ENCODE data around the gene CASP10.
A peak's percentile ranks its signal among the peaks of the same experiment; 100 is the strongest.

CASP10 gene

GRCh38 chr2:201263779-201264178, 80.8 kb downstream of the CASP10 start:
- Mint-ChIP-seq H3K27ac (peak overlapping the region; percentile 91), H3K27me3 (no peaks in the 10 kb centered on the region), H3K4me1 (peaks cover 87% of the 10 kb centered on the region), H3K36me3 (ENCODE audit: low read depth) (peaks cover 29% of the 10 kb centered on the region), H3K9me3 (no peaks in the 10 kb centered on the region), H3K4me3 (peak overlapping the region; percentile 24)
- no peak for ATAC-seq
- no peak for DNase-seq

DNA sequence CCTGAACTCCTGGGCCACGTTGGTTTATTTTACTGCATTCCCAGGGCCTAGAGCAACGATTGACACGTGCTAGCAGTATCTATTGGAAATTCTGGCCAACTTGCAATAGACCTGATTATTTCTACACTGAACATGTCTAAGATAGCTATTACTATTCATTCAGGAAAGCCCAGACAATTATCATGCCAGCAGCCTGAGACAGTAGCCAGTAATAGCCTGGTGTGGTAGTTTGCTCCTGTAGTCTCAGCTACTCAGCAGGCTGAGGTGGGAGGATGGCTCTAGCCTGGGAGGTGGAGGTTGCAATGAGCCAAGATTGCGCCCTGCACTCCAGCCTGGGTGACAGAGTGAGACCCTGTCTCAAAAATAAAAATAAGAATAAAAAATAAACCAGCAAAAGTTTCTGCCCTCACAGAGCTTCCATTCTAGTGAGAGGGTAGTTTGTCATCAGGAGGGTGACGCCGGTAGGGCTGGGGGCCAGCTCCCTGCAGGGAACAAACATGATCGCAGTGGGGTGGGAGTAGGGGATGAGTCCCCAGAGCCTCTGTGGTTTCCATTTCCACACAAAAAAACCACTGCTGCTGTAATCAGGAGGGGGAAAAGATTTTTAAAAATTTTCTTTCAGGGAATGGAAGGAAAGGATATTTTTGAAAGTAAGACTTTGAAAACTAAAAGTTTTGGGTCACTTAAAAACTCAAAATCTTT, 81.7 kb downstream of the CASP10 start:
- peaks cover 83% of the 10 kb centered on the region for H3K4me1 Mint-ChIP-seq

DNA sequence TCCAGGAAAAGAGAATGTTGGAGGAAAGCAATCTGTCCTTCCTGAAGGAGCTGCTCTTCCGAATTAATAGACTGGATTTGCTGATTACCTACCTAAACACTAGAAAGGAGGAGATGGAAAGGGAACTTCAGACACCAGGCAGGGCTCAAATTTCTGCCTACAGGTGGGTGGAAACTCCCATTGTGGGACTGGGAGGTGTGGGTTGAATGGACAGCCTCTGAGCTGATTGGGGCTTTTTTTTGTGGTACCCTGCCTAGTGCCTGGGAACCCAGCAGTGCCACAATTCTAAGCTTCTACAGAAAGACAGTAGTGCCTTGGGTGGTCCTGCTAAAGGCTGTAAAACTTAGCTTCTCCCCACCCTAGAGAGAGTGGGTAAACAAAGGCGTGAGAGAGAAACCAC, 83.7 kb downstream of the CASP10 start:
- Mint-ChIP-seq H3K9me3 (no peaks in the 10 kb centered on the region), H3K27ac (peak overlapping the region; percentile 37), H3K4me1 (peaks cover 79% of the 10 kb centered on the region), H3K36me3 (ENCODE audit: low read depth) (peaks cover 44% of the 10 kb centered on the region), H3K27me3 (no peaks in the 10 kb centered on the region), H3K4me3 (no peak overlapping the region)
- DNase-seq, result no peak
- ATAC-seq, result no peak

More for the DNA sequence above, 81.7 kb downstream of the CASP10 start:
- H3K4me3 Mint-ChIP-seq, result peak overlapping the region; percentile 30
- peak overlapping the region; percentile 91 for H3K27ac Mint-ChIP-seq
- no peaks in the 10 kb centered on the region for H3K9me3 Mint-ChIP-seq
- DNase-seq (no peak), ATAC-seq (no peak)
- no peaks in the 10 kb centered on the region for H3K27me3 Mint-ChIP-seq
- peaks cover 35% of the 10 kb centered on the region for H3K36me3 Mint-ChIP-seq (ENCODE audit: low read depth)

DNA sequence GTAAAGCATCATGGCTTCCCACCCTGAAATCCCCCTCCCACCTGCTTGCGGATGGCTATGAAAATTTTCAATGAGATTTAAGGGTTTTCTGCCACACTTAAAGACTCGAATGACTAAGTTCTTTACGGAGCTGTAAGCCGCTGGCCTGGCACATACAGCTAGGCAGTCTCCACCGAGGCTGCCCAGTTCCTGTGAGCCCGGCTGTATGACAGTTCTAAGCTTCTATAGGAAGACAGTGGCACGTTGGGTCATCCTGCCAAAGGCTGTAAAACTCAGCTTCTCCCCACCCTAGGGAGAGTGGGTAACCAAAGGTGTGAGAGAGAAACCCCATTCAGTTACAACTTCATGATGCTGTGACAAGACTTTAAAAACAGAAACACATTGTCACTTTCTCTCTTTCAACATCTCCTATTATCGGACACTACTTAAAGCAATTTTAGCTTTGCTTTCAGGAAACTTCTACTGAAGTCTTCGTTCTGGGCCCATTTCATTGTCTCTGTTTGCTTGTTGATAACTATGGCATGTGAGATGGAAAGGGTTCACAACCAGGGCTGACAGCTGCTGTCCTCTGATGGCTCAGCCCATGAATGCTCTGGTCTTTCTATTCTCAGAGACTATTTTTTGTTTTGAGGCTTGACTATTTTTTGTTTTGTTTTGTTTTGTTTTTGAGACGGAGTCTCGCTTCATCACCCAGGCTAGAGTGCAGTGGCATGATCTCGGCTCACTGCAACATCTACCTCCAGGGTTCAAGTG, 84.5 kb downstream of the CASP10 start:
- Mint-ChIP-seq H3K4me1 (peaks cover 81% of the 10 kb centered on the region), H3K27me3 (no peaks in the 10 kb centered on the region), H3K36me3 (ENCODE audit: low read depth) (peaks cover 49% of the 10 kb centered on the region), H3K27ac (peak overlapping the region; percentile 79), H3K4me3 (peak overlapping the region; percentile 22), H3K9me3 (no peaks in the 10 kb centered on the region)
- ATAC-seq (peak; percentile 16), DNase-seq (no peak)

DNA sequence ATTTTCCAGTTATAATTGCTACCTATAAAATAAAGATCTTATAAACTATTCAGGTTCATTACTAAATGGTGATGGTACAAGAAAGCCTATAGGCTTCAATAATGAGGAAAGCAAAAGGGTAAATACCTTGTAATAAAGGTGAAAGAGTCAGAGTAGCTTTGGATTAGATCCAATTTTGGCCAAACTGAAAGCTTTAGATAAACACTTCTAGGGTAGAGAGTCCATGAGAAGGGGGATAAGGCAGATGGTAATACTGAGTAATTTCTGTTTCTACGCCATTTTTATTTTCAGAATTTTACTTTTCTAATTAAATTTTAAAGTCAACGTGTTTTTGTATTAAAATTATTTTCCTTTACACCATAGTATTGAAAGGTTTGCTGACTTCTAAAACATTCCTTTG, 86.8 kb downstream of the CASP10 start:
- peaks cover 64% of the 10 kb centered on the region for H3K36me3 Mint-ChIP-seq (ENCODE audit: low read depth)

DNA sequence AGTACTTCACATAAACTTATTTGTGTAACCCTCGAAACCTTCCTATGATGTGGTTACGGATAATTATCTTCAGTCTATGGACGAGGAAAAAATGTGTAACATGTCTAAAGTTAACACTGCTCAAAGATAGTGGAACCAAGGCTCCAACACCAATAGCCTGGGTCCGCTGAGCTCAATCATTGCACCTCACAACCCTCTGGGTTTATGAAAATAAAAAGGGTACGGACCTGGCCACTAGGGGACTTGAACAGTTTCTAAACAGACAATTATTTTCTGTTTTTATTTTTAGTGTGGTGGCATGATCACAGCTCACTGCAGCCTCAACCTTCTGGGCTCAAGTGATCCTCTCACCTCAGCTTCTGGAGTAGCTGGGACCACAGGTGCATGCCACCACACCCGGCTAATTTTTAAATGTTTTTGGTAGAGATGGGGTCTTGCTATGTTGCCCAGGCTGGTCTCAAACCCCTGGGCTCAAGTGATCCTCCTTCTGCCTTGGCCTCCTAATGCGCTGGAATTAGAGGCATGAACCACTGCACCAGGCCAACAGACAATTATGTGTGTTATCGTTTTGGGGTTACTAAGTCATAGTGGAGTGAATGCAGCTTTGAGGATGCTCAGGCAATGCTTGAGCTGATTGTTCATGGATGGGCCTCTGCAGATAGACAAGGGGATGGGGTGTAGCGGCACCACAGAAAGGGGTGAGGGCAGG, 87.5 kb downstream of the CASP10 start:
- Mint-ChIP-seq H3K9me3 (no peaks in the 10 kb centered on the region), H3K4me1 (peaks cover 57% of the 10 kb centered on the region), H3K36me3 (ENCODE audit: low read depth) (peaks cover 69% of the 10 kb centered on the region), H3K27me3 (no peaks in the 10 kb centered on the region), H3K4me3 (no peak overlapping the region), H3K27ac (peak overlapping the region; percentile 13)
- DNase-seq (no peak), ATAC-seq (no peak)

More for the DNA sequence above, 86.8 kb downstream of the CASP10 start:
- Mint-ChIP-seq H3K27ac (no peak overlapping the region), H3K4me1 (peaks cover 64% of the 10 kb centered on the region), H3K27me3 (no peaks in the 10 kb centered on the region), H3K4me3 (no peak overlapping the region), H3K9me3 (no peaks in the 10 kb centered on the region)
- ATAC-seq, result no peak
- DNase-seq, result no peak

DNA sequence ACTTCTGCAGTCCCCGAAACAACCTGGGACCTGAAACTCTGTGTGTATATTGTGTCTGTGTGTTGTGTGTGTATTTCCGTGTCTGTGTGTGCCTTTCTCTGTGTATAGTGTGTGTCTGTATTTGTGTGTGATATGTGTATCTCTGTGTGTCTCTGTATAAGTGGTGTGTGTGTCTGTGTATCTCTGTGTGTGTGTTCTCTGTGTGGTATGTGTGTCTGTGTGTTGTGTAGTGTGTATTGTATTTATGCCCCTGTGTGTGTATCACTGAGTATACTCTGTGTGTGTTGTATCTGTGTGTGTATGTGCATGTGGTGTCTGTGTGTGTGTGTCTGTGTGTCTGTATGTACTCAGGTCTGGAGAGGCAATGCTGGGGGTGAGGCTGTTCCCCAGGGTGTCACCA, 89.0 kb downstream of the CASP10 start:
- Mint-ChIP-seq H3K4me3 (no peak overlapping the region), H3K27me3 (no peaks in the 10 kb centered on the region), H3K9me3 (no peaks in the 10 kb centered on the region), H3K36me3 (ENCODE audit: low read depth) (peaks cover 61% of the 10 kb centered on the region), H3K27ac (peak overlapping the region; percentile 34), H3K4me1 (peaks cover 42% of the 10 kb centered on the region)
- no peak for ATAC-seq
- no peak for DNase-seq

- Mint-ChIP-seq H3K4me1 (peaks cover 32% of the 10 kb centered on the region), H3K27me3 (no peaks in the 10 kb centered on the region), H3K36me3 (ENCODE audit: low read depth) (peaks cover 59% of the 10 kb centered on the region), H3K4me3 (no peak overlapping the region), H3K9me3 (no peaks in the 10 kb centered on the region), H3K27ac (no peak overlapping the region)
- ATAC-seq, result no peak
- DNase-seq, result no peak
Measured at GRCh38 chr2:201273330-201273983, 90.5 kb downstream of the CASP10 start.

- Mint-ChIP-seq H3K9me3 (no peaks in the 10 kb centered on the region), H3K4me3 (no peak overlapping the region), H3K4me1 (peaks cover 38% of the 10 kb centered on the region), H3K27me3 (no peaks in the 10 kb centered on the region), H3K36me3 (ENCODE audit: low read depth) (peaks cover 59% of the 10 kb centered on the region), H3K27ac (peak overlapping the region; percentile 4)
- DNase-seq, result no peak
- ATAC-seq, result no peak
Measured at GRCh38 chr2:201275069-201275468, 92.1 kb downstream of the CASP10 start.

DNA sequence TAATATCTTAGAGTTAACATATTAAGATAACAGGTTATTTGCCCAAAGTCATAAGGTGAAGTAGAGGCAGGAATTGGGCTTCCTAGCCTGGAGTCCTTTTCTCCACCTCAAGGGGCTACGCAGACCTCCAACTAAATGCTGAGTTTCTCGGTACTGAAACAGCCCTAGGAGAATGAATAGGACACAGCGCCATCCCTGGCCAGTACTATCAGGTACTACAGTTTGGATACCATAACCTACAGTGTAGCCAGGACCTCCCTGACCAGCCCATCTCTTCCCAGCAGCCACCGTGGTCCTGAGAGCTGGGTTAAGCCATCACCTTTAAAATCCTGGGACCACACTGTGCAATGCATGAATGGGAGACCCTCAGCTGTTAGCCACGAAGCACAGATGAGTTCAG, 93.0 kb downstream of the CASP10 start:
- Mint-ChIP-seq H3K27ac (no peak overlapping the region), H3K4me1 (peaks cover 40% of the 10 kb centered on the region), H3K27me3 (no peaks in the 10 kb centered on the region)

DNA sequence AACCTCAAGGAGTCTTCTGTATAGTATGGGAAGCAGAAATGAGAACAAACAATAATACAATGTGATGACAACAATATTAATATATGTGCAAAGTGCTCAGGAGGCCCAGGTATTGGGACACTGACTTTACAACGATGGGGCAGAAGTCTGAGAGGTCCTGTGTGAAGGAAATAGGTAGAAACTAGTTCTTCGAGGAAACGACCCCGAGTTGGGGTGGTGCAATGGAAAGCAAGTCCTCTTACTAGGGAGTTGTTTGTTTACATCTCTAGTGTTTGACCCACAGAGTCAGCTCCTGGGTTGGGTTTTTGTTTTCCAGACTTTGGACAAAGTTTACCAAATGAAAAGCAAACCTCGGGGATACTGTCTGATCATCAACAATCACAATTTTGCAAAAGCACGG, 93.6 kb downstream of the CASP10 start:
- H3K4me3 Mint-ChIP-seq, result no peak overlapping the region
- H3K9me3 Mint-ChIP-seq, result no peaks in the 10 kb centered on the region
- ATAC-seq (no peak), DNase-seq (no peak)
- peaks cover 38% of the 10 kb centered on the region for H3K4me1 Mint-ChIP-seq
- H3K36me3 Mint-ChIP-seq (ENCODE audit: low read depth), result peaks cover 62% of the 10 kb centered on the region
- no peak overlapping the region for H3K27ac Mint-ChIP-seq
- H3K27me3 Mint-ChIP-seq, result no peaks in the 10 kb centered on the region

More for the DNA sequence above, 93.0 kb downstream of the CASP10 start:
- DNase-seq, result no peak
- peaks cover 60% of the 10 kb centered on the region for H3K36me3 Mint-ChIP-seq (ENCODE audit: low read depth)
- H3K4me3 Mint-ChIP-seq, result no peak overlapping the region
- H3K9me3 Mint-ChIP-seq, result no peaks in the 10 kb centered on the region
- no peak for ATAC-seq
